GM23338 (cell line): Measurements from ENCODE around the gene CASP3. TPM values are rescaled to one million over a fixed set of nuclear protein-coding genes. Genes with fewer than 3 reads are reported as not detected.

Experiments
- ATAC-seq: fragments of 200-7000 bp; cut with Tn5 transposase; 3 replicates; pipeline ENCODE4 v1.9.1; 2020
- DNase-seq: peaks from one replicate; pipeline ENCODE4 v3.0.0-alpha.2; 2015; ENCODE audit warnings: low spot score
- H2AFZ ChIP-seq: fragments of 200-600 bp; sonication (generic); 2 replicates; pipeline ENCODE4 v1.8.0; 2016; ENCODE audit warnings: antibody characterized with exemption, mild to moderate bottlenecking, moderate library complexity
- H3F3A ChIP-seq: fragments of 200-600 bp; sonication (generic); replicated peaks from 2 replicates; pipeline ENCODE4 v1.8.0; 2017; ENCODE audit warnings: antibody characterized with exemption, mixed run types, low read depth
- H3K27ac ChIP-seq: fragments of 200-600 bp; sonication (generic); 2 replicates; pipeline ENCODE4 v1.6.1; 2016; ENCODE audit warnings: low read depth
- H3K27me3 ChIP-seq: fragments of 200-600 bp; sonication (generic); 2 replicates; pipeline ENCODE4 v1.8.0; 2016; ENCODE audit warnings: mild to moderate bottlenecking, mixed run types, moderate library complexity; ENCODE audit not compliant: insufficient read depth
- H3K36me3 ChIP-seq: fragments of 200-600 bp; sonication (generic); 2 replicates; pipeline ENCODE4 v1.8.0; 2016; ENCODE audit warnings: mild to moderate bottlenecking; ENCODE audit not compliant: insufficient read depth
- H3K4me1 ChIP-seq: fragments of 200-600 bp; sonication (generic); 2 replicates; pipeline ENCODE4 v1.8.0; 2016; ENCODE audit warnings: mild to moderate bottlenecking, moderate library complexity; ENCODE audit not compliant: insufficient read depth
- H3K4me2 ChIP-seq: fragments of 200-600 bp; sonication (generic); 2 replicates; pipeline ENCODE4 v1.7.1; 2017; ENCODE audit warnings: mixed run types
- H3K4me3 ChIP-seq: fragments of 200-600 bp; sonication (generic); 2 replicates; pipeline ENCODE4 v1.6.1; 2016; ENCODE audit warnings: mixed run types
- H3K79me2 ChIP-seq: fragments of 200-600 bp; sonication (generic); replicated peaks from 2 replicates; pipeline ENCODE4 v1.8.0; 2017; ENCODE audit warnings: mild to moderate bottlenecking; ENCODE audit not compliant: insufficient read depth
- H3K9me2 ChIP-seq: fragments of 200-600 bp; sonication (generic); 2 replicates; pipeline ENCODE4 v1.8.0; 2017; ENCODE audit not compliant: insufficient read depth
- H4K20me1 ChIP-seq: fragments of 200-600 bp; sonication (generic); replicated peaks from 2 replicates; pipeline ENCODE4 v1.8.0; 2017; ENCODE audit warnings: mild to moderate bottlenecking; ENCODE audit not compliant: insufficient read depth
- H3K27ac Mint-ChIP-seq: 2 replicates; pipeline ENCODE4 v1.8.0; 2020; ENCODE audit warnings: inconsistent platforms, mild to moderate bottlenecking, moderate library complexity, mixed read lengths
- H3K27me3 Mint-ChIP-seq: 3 replicates; pipeline ENCODE4 v1.8.0; 2022; ENCODE audit warnings: low read depth, mild to moderate bottlenecking, moderate library complexity, mixed read lengths, inconsistent platforms; ENCODE audit not compliant: insufficient read depth, poor library complexity
- H3K36me3 Mint-ChIP-seq: 3 replicates; pipeline ENCODE4 v1.8.0; 2021; ENCODE audit warnings: low read depth, mild to moderate bottlenecking, inconsistent platforms, moderate library complexity, mixed read lengths
- H3K4me1 Mint-ChIP-seq: 3 replicates; pipeline ENCODE4 v1.8.0; 2020; ENCODE audit warnings: mild to moderate bottlenecking, inconsistent platforms, mixed read lengths
- H3K4me3 Mint-ChIP-seq: 3 replicates; pipeline ENCODE4 v1.8.0; 2021; ENCODE audit warnings: moderate library complexity, mild to moderate bottlenecking, inconsistent platforms, mixed read lengths
- H3K9me3 Mint-ChIP-seq: 3 replicates; pipeline ENCODE4 v1.8.0; 2020; ENCODE audit warnings: moderate library complexity, mild to moderate bottlenecking, inconsistent platforms, mixed read lengths
- CREB1 ChIP-seq: fragments of 250-450 bp; sonication (Bioruptor Pico); IDR thresholded peaks from 2 replicates; pipeline ENCODE4 v1.5.0; 2020; ENCODE audit warnings: low read depth, mild to moderate bottlenecking, moderate library complexity
- CTCF ChIP-seq, 2 experiments: fragments of 200-600 bp in 1 of 2; sonication (generic) in 1 of 2; conservative IDR thresholded peaks; 2 replicates each; pipeline versions ENCODE4 v1.5.1 to v1.6.1; 2016 to 2017; ENCODE audit warnings: antibody characterized with exemption in 2 of 2, low read depth in 2 of 2, mild to moderate bottlenecking in 2 of 2, moderate library complexity in 1 of 2
- ETS1 ChIP-seq: IDR thresholded peaks from 2 replicates; pipeline ENCODE4 v1.6.1; 2016; ENCODE audit warnings: antibody characterized with exemption
- EZH2 ChIP-seq: fragments of 200-600 bp; sonication (generic); IDR thresholded peaks from one replicate; pipeline ENCODE4 v1.8.0; 2017; ENCODE audit warnings: antibody characterized with exemption, mild to moderate bottlenecking, low read depth; ENCODE audit not compliant: unreplicated experiment
- EZH2phosphoT487 ChIP-seq: fragments of 200-600 bp; sonication (generic); IDR thresholded peaks from one replicate; pipeline ENCODE4 v1.8.1; 2018; ENCODE audit warnings: antibody characterized with exemption; ENCODE audit not compliant: unreplicated experiment
- JUNB ChIP-seq: IDR thresholded peaks from one replicate; pipeline ENCODE4 v1.6.1; 2016; ENCODE audit warnings: antibody characterized with exemption; ENCODE audit not compliant: unreplicated experiment
- NANOG ChIP-seq: IDR thresholded peaks from 2 replicates; pipeline ENCODE4 v1.6.1; 2016; ENCODE audit warnings: antibody characterized with exemption, borderline replicate concordance
- REST ChIP-seq: IDR thresholded peaks from one replicate; pipeline ENCODE4 v1.6.1; 2018; ENCODE audit warnings: antibody characterized with exemption; ENCODE audit not compliant: unreplicated experiment
- STAT1 ChIP-seq: IDR thresholded peaks from one replicate; pipeline ENCODE4 v1.6.1; 2016; ENCODE audit warnings: antibody characterized with exemption; ENCODE audit not compliant: unreplicated experiment
- ZNF114 ChIP-seq: fragments of 250-450 bp; sonication (Bioruptor Pico); IDR thresholded peaks from 2 replicates; pipeline ENCODE4 v1.5.0; 2020; ENCODE audit warnings: mild to moderate bottlenecking, moderate library complexity
- ZNF331 ChIP-seq: fragments of 250-450 bp; sonication (Bioruptor Pico); IDR thresholded peaks from 2 replicates; pipeline ENCODE4 v1.5.0; 2020; ENCODE audit warnings: low read depth, mild to moderate bottlenecking, moderate library complexity
- polyA plus RNA-seq: library from polyadenylated mRNA; unstranded; fragments of >200 nt; fragmentation: Nextera tagmentation; extraction: Ambion mirVana; gene quantifications from 2 replicates; pipeline ENCODE4 v1.2.1, GENCODE V29; 2016
- total RNA-seq: library from RNA; depleted of rRNA; stranded (reverse); fragments of >200 nt; shearing (Covaris generic); gene quantifications from 2 replicates; pipeline ENCODE4 v1.2.3, GENCODE V29; 2014

Gene CASP3
- total and polyA plus RNA-seq, 2 experiments from 2014 or later = 50.5 to 84.4 TPM

- DNase-seq = no peak
- peaks cover 7% of the 10 kb centered on the region for H3K27me3 Mint-ChIP-seq
- H3K27me3 ChIP-seq = no peaks in the 10 kb centered on the region
- H3K79me2 ChIP-seq = no peaks in the 10 kb centered on the region
- H3K36me3 Mint-ChIP-seq = no peaks in the 10 kb centered on the region
- no peaks in the 10 kb centered on the region for H4K20me1 ChIP-seq
- no peaks in the 10 kb centered on the region; the same call in 2 of the 3 replicates for H3K9me3 Mint-ChIP-seq
- H3K27ac Mint-ChIP-seq = no peak overlapping the region
- peaks cover 8% of the 10 kb centered on the region; the same call in 1 of the 2 replicates for H3K9me2 ChIP-seq
- no peaks in the 10 kb centered on the region for H3F3A ChIP-seq
- H3K27ac ChIP-seq = no peak overlapping the region
- ATAC-seq = no peak
- no peak overlapping the region for H2AFZ ChIP-seq
- TF ChIP-seq STAT1 (no peak), REST (no peak), ZNF331 (CRISPR knock-in tag) (no peak), EZH2phosphoT487 (no peak), ETS1 (no peak), CREB1 (no peak), CTCF (conservative IDR thresholded peaks at IDR 0.05; ENCODE audit: low read depth in 2 of 2) (no peak)
- H3K4me3 ChIP-seq = no peak overlapping the region
- H3K4me1 Mint-ChIP-seq = no peaks in the 10 kb centered on the region; the same call in 2 of the 3 replicates
- no peak overlapping the region for H3K4me2 ChIP-seq
- no peaks in the 10 kb centered on the region for H3K4me1 ChIP-seq
- H3K4me3 Mint-ChIP-seq = no peak overlapping the region
- H3K36me3 ChIP-seq = no peaks in the 10 kb centered on the region
Measured at GRCh38 chr4:184596617-184597185, 52.5 kb downstream of the CASP3 start.

- Histone ChIP-seq H2AFZ (no peak overlapping the region), H3F3A (no peaks in the 10 kb centered on the region), H4K20me1 (no peaks in the 10 kb centered on the region), H3K4me3 (no peak overlapping the region), H3K27ac (no peak overlapping the region), H3K9me2 (peaks cover 8% of the 10 kb centered on the region; the same call in 1 of the 2 replicates), H3K36me3 (no peaks in the 10 kb centered on the region), H3K4me2 (no peak overlapping the region), H3K27me3 (no peaks in the 10 kb centered on the region), H3K79me2 (no peaks in the 10 kb centered on the region), H3K4me1 (no peaks in the 10 kb centered on the region)
- no peak for ATAC-seq
- peaks cover 4% of the 10 kb centered on the region; the same call in 1 of the 3 replicates for H3K9me3 Mint-ChIP-seq
- H3K27ac Mint-ChIP-seq = no peak overlapping the region
- peaks cover 7% of the 10 kb centered on the region for H3K27me3 Mint-ChIP-seq
- H3K4me1 Mint-ChIP-seq = no peaks in the 10 kb centered on the region; the same call in 2 of the 3 replicates
- no peak overlapping the region for H3K4me3 Mint-ChIP-seq
- H3K36me3 Mint-ChIP-seq = no peaks in the 10 kb centered on the region
- no peak for DNase-seq
- TF ChIP-seq JUNB (no peak), ZNF331 (CRISPR knock-in tag) (no peak), STAT1 (no peak), ETS1 (no peak), ZNF114 (CRISPR knock-in tag) (no peak), NANOG (no peak), REST (no peak), CREB1 (no peak), EZH2phosphoT487 (no peak), EZH2 (no peak)
Measured at GRCh38 chr4:184596044-184596616, 53.1 kb downstream of the CASP3 start.
